Astrocyte (in vitro differentiated cells and primary cell): ENCODE measurements around the gene FREY1. TPM values are rescaled to one million over a fixed set of nuclear protein-coding genes. Genes with fewer than 3 reads are reported as not detected.

Source experiments
- DNase-seq: peaks from one replicate; pipeline ENCODE4 v3.0.0-alpha.2; 2010; ENCODE audit warnings: low read depth
- FAIRE-seq: peaks from 2 replicates; lab custom pipeline; 2011; peaks lifted over from hg19 to GRCh38; lab: Jason Lieb, UNC
- H2AFZ ChIP-seq: 2 replicates; pipeline ENCODE4 v1.6.0; 2012; ENCODE audit warnings: low read depth, low read length, inconsistent platforms
- H3K27ac ChIP-seq: 2 replicates; pipeline ENCODE4 v1.5.1; 2011; ENCODE audit warnings: low read depth, low read length, inconsistent platforms
- H3K27me3 ChIP-seq: 2 replicates; pipeline ENCODE4 v1.6.0; 2011; ENCODE audit warnings: low read length, inconsistent platforms; ENCODE audit not compliant: insufficient read depth
- H3K36me3 ChIP-seq: 2 replicates; pipeline ENCODE4 v1.5.1; 2011; ENCODE audit warnings: low read length, inconsistent platforms; ENCODE audit not compliant: insufficient read depth
- H3K4me1 ChIP-seq: 2 replicates; pipeline ENCODE4 v1.5.1; 2011; ENCODE audit warnings: low read length, inconsistent platforms; ENCODE audit not compliant: insufficient read depth
- H3K4me2 ChIP-seq: 2 replicates; pipeline ENCODE4 v1.6.0; 2012; ENCODE audit warnings: low read length, inconsistent platforms
- H3K4me3 ChIP-seq: 2 replicates; pipeline ENCODE4 v1.5.1; 2011; ENCODE audit warnings: low read depth, mild to moderate bottlenecking, low read length, inconsistent platforms; ENCODE audit not compliant: insufficient read depth
- H3K79me2 ChIP-seq: 2 replicates; pipeline ENCODE4 v1.6.0; 2012; ENCODE audit warnings: mild to moderate bottlenecking, low read length, inconsistent platforms; ENCODE audit not compliant: insufficient read depth
- H3K9ac ChIP-seq: 2 replicates; pipeline ENCODE4 v1.6.0; 2012; ENCODE audit warnings: mild to moderate bottlenecking, low read length, inconsistent platforms
- H3K9me3 ChIP-seq: 2 replicates; pipeline ENCODE4 v1.5.1; 2012; ENCODE audit warnings: low read depth, mild to moderate bottlenecking, low read length, inconsistent platforms; ENCODE audit not compliant: insufficient read depth
- H4K20me1 ChIP-seq: 2 replicates; pipeline ENCODE4 v1.6.0; 2012; ENCODE audit warnings: low read length, inconsistent platforms; ENCODE audit not compliant: insufficient read depth
- H3K27ac Mint-ChIP-seq: one replicate; pipeline ENCODE4 v1.8.0; 2021; ENCODE audit warnings: mild to moderate bottlenecking, mixed read lengths; ENCODE audit not compliant: unreplicated experiment
- H3K27me3 Mint-ChIP-seq: one replicate; pipeline ENCODE4 v1.8.0; 2021; ENCODE audit warnings: low read depth, mixed read lengths; ENCODE audit not compliant: unreplicated experiment
- H3K36me3 Mint-ChIP-seq: one replicate; pipeline ENCODE4 v1.8.0; 2021; ENCODE audit warnings: low read depth, mixed read lengths; ENCODE audit not compliant: unreplicated experiment
- H3K4me1 Mint-ChIP-seq: one replicate; pipeline ENCODE4 v1.8.0; 2021; ENCODE audit warnings: low read depth, mixed read lengths; ENCODE audit not compliant: unreplicated experiment
- H3K4me3 Mint-ChIP-seq: one replicate; pipeline ENCODE4 v1.8.0; 2021; ENCODE audit warnings: mild to moderate bottlenecking, moderate library complexity, mixed read lengths; ENCODE audit not compliant: unreplicated experiment
- H3K9me3 Mint-ChIP-seq: one replicate; pipeline ENCODE4 v1.8.0; 2021; ENCODE audit warnings: mild to moderate bottlenecking, mixed read lengths; ENCODE audit not compliant: unreplicated experiment
- EZH2 ChIP-seq: IDR thresholded peaks from 2 replicates; pipeline ENCODE4 v1.6.1; 2012; ENCODE audit warnings: mild to moderate bottlenecking, low read length, inconsistent platforms; ENCODE audit not compliant: insufficient read depth
- total RNA-seq: library from RNA; stranded (reverse); gene quantifications from 2 replicates; pipeline ENCODE4 v1.2.1, GENCODE V29; 2021
- TF ChIP-seq, protein P1 (sequence below): IDR thresholded peaks from 2 replicates; pipeline ENCODE4 v1.5.1; 2011; ENCODE audit warnings: low read depth, mild to moderate bottlenecking, inconsistent platforms, low read length, moderate library complexity; ENCODE audit not compliant: insufficient read depth

Gene FREY1
- total RNA-seq, 1 donor from 2014 or later, result 0.79 TPM

DNA sequence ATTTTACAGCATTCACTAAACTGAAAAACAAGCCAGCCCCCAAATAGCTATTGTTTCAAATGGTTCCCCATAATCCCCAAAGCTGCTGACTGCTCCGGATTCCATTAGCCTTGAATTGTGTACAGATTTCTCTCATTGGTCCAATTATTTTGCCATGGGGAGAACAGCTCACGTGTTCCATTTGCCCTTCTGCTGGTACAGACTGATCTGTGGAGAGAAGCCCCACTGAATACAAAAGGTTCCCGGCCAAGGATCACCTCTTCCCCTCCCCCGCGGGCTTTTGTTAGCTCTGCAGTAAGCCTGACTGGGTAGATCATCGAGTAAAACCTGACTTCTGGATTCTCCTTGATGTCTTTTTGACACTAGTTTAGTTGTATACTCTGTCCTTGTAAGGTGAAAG lies 30.7 kb downstream of the FREY1 start:
- no peaks in the 10 kb centered on the region for H3K27me3 ChIP-seq
- H3K79me2 ChIP-seq, result no peaks in the 10 kb centered on the region
- no peaks in the 10 kb centered on the region for H3K9me3 ChIP-seq
- peaks cover 18% of the 10 kb centered on the region for H3K4me1 ChIP-seq
- TF ChIP-seq, protein P1, sequence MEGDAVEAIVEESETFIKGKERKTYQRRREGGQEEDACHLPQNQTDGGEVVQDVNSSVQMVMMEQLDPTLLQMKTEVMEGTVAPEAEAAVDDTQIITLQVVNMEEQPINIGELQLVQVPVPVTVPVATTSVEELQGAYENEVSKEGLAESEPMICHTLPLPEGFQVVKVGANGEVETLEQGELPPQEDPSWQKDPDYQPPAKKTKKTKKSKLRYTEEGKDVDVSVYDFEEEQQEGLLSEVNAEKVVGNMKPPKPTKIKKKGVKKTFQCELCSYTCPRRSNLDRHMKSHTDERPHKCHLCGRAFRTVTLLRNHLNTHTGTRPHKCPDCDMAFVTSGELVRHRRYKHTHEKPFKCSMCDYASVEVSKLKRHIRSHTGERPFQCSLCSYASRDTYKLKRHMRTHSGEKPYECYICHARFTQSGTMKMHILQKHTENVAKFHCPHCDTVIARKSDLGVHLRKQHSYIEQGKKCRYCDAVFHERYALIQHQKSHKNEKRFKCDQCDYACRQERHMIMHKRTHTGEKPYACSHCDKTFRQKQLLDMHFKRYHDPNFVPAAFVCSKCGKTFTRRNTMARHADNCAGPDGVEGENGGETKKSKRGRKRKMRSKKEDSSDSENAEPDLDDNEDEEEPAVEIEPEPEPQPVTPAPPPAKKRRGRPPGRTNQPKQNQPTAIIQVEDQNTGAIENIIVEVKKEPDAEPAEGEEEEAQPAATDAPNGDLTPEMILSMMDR, result no peak
- TF ChIP-seq EZH2, result no peak
- Mint-ChIP-seq H3K4me3 (no peak overlapping the region), H3K36me3 (peaks cover 26% of the 10 kb centered on the region), H3K4me1 (peaks cover 15% of the 10 kb centered on the region), H3K9me3 (peaks cover 3% of the 10 kb centered on the region), H3K27me3 (no peaks in the 10 kb centered on the region), H3K27ac (no peak overlapping the region)
- DNase-seq (no peak), FAIRE-seq (no peak)
- H4K20me1 ChIP-seq, result peaks cover 41% of the 10 kb centered on the region
- H3K27ac ChIP-seq, result no peak overlapping the region
- no peak overlapping the region for H3K4me2 ChIP-seq
- H2AFZ ChIP-seq, result no peak overlapping the region
- no peak overlapping the region for H3K4me3 ChIP-seq
- H3K36me3 ChIP-seq, result peaks cover 13% of the 10 kb centered on the region
- H3K9ac ChIP-seq, result no peak overlapping the region

DNA sequence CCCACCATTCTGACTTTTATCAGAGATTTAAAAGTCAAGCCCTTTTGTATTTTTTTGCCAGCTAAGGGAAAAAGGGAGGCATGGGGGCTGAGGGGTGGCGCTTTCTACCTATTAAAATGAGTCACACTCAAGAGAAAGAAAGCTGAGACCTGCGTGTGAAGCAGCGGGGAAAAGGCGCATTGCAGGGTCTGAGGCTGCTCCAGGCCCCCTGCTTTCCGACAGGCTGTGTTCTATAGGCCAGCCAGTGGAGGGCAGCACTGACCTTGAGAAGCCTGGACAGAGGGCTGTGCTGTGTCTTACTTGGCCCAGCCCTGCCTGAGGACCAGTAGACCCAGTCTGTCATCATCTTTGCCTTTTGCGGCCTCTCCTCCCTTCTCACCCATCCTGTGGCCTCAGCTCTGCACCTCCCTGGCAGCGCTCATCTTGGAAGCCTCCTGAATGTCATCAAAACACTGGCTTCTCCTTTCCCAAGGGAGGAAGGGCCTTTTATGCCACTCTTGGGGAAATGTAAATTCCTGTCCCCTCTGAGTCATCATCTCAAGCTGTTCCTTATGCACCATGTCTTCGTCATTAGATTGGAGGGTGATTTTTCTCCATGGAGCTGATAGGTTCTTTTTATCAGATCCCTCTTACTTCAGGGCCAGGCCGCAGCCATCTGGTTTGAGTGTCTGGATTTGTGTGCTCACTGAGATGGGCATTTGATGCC lies 34.3 kb downstream of the FREY1 start:
- Histone ChIP-seq H3K9ac (peak overlapping the region; percentile 54), H2AFZ (peak overlapping the region; percentile 12), H3K36me3 (peaks cover 28% of the 10 kb centered on the region), H3K4me2 (peak overlapping the region; percentile 48), H4K20me1 (peaks cover 20% of the 10 kb centered on the region), H3K79me2 (no peaks in the 10 kb centered on the region), H3K27ac (peak overlapping the region; percentile 80), H3K4me3 (no peak overlapping the region), H3K4me1 (peaks cover 12% of the 10 kb centered on the region), H3K9me3 (no peaks in the 10 kb centered on the region), H3K27me3 (no peaks in the 10 kb centered on the region)
- Mint-ChIP-seq H3K36me3 (peaks cover 36% of the 10 kb centered on the region), H3K27me3 (no peaks in the 10 kb centered on the region), H3K9me3 (peaks cover 3% of the 10 kb centered on the region), H3K27ac (peak overlapping the region; percentile 72), H3K4me3 (no peak overlapping the region), H3K4me1 (peaks cover 9% of the 10 kb centered on the region)
- peak; percentile 69 for FAIRE-seq
- peak; percentile 93 for DNase-seq
- TF ChIP-seq, protein P1, result peak; percentile 81
- no peak for TF ChIP-seq EZH2

DNA sequence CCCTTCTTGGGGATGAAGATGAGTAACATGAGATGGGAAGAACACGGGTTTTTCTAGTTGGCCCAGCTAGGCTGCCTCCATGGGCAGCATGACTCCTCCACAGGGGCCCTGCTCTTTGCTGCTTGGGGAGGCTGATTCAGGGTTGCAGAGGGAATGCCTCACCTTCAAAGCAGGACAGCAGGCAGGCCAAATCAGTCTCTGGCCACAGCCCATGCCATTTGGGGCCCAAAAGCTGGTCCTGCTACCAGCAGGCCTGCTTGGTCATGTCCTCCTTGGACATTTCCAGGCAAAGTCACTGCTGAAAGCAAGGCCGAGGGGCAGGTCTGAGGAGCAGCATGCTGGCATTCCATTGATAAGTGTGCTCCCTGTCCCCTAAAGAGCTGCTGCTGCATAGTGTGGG lies 35.4 kb downstream of the FREY1 start:
- H3K9me3 Mint-ChIP-seq, result peaks cover 3% of the 10 kb centered on the region
- no peak overlapping the region for H3K27ac Mint-ChIP-seq
- Histone ChIP-seq H4K20me1 (peaks cover 19% of the 10 kb centered on the region), H3K36me3 (peaks cover 28% of the 10 kb centered on the region), H2AFZ (no peak overlapping the region), H3K4me2 (no peak overlapping the region), H3K9me3 (no peaks in the 10 kb centered on the region), H3K4me1 (peaks cover 12% of the 10 kb centered on the region), H3K79me2 (no peaks in the 10 kb centered on the region), H3K4me3 (no peak overlapping the region), H3K27me3 (no peaks in the 10 kb centered on the region), H3K27ac (no peak overlapping the region), H3K9ac (no peak overlapping the region)
- H3K4me1 Mint-ChIP-seq, result peaks cover 9% of the 10 kb centered on the region
- H3K4me3 Mint-ChIP-seq, result no peak overlapping the region
- FAIRE-seq (no peak), DNase-seq (no peak)
- no peaks in the 10 kb centered on the region for H3K27me3 Mint-ChIP-seq
- TF ChIP-seq, protein P1, result no peak
- no peak for TF ChIP-seq EZH2
- H3K36me3 Mint-ChIP-seq, result peaks cover 29% of the 10 kb centered on the region
